Small intestine (tissue), 7 donors: Measurements from ENCODE around the gene CACNA2D2. TPM values are rescaled to one million over a fixed set of nuclear protein-coding genes. Genes with fewer than 3 reads are reported as not detected.
A peak's percentile ranks its signal among the peaks of the same experiment; 100 is the strongest.

Experiments
- DNase-seq, 2 donors: peaks; one replicate each; pipeline versions ENCODE4 v3.0.0 to v3.0.0-alpha.2; 2013
- FAIRE-seq: peaks from 2 replicates; lab custom pipeline; 2012; peaks lifted over from hg19 to GRCh38; lab: Jason Lieb, UNC
- H3K27ac ChIP-seq, 3 donors: one replicate each; pipeline ENCODE4 v1.5.1; 2013; ENCODE audit warnings: low read length in 2 of 3, mild to moderate bottlenecking in 2 of 3, control low read depth in 1 of 3, inconsistent platforms in 1 of 3, low read depth in 1 of 3, moderate library complexity in 1 of 3
- H3K27me3 ChIP-seq, 3 donors: one replicate each; pipeline ENCODE4 v1.6.1; 2013; ENCODE audit warnings: low read length in 3 of 3, inconsistent platforms in 1 of 3; ENCODE audit not compliant: control insufficient read depth in 3 of 3, insufficient read depth in 3 of 3
- H3K36me3 ChIP-seq, 3 donors: one replicate each; pipeline ENCODE4 v1.6.1; 2013; ENCODE audit warnings: low read length in 3 of 3, inconsistent platforms in 1 of 3, low read depth in 1 of 3, mild to moderate bottlenecking in 1 of 3, moderate library complexity in 1 of 3; ENCODE audit not compliant: control insufficient read depth in 3 of 3, insufficient read depth in 2 of 3
- H3K4me1 ChIP-seq, 3 donors: one replicate each; pipeline ENCODE4 v1.6.1; 2013; ENCODE audit warnings: low read length in 2 of 3, inconsistent platforms in 1 of 3, low read depth in 1 of 3, mild to moderate bottlenecking in 1 of 3, moderate library complexity in 1 of 3; ENCODE audit not compliant: control insufficient read depth in 3 of 3, insufficient read depth in 2 of 3
- H3K4me3 ChIP-seq, 3 donors: one replicate each; pipeline ENCODE4 v1.5.1; 2013; ENCODE audit warnings: low read length in 3 of 3, control low read depth in 1 of 3, inconsistent platforms in 1 of 3, low read depth in 1 of 3, mild to moderate bottlenecking in 1 of 3, moderate library complexity in 1 of 3
- H3K9me3 ChIP-seq, 2 donors: one replicate each; pipeline ENCODE4 v1.6.1; 2013; ENCODE audit warnings: low read depth in 1 of 2, low read length in 1 of 2; ENCODE audit not compliant: control insufficient read depth in 2 of 2, insufficient read depth in 1 of 2
- WGBS, 3 donors: extraction: QIAGEN DNeasy Blood & Tissue Kit; methylation state at CpG; one replicate each; pipeline ENCODE4 v1.1.7; 2013; 5-methylcytosine and 5-hydroxymethylcytosine counted together
- polyA plus RNA-seq, 4 donors: library from polyadenylated mRNA; stranded (reverse) in 3 of 4; unstranded in 1 of 4; fragments of 200-250 nt in 3 of 4; fragments of 120-200 nt in 1 of 4; gene quantifications; one replicate each; pipeline versions ENCODE4 v1.2.1 to v1.2.3, GENCODE V29; 2013
- donor health status: healthy with polysubstance abuse.
- donor health status: control.
- donor health status: control.
- donor health status: Bipolar disorder and iron deficiency.
- donor health status: healthy.

Gene CACNA2D2
- polyA plus RNA-seq, 4 donors = 0.22 to 5.3 (median 0.89) TPM

- WGBS, 3 donors = 44 to 64% (median 60%) methylated on average over 8 of the region's 8 CpGs
- Histone ChIP-seq H3K4me1 (no peaks in the 10 kb centered on the region), H3K27ac (no peak overlapping the region), H3K4me3 (no peak overlapping the region), H3K9me3 (no peaks in the 10 kb centered on the region), H3K27me3 (no peaks in the 10 kb centered on the region), H3K36me3 (no peaks in the 10 kb centered on the region)
- no peak for FAIRE-seq
- DNase-seq = peak in 1 of 2 donors; percentile 26
Measured at GRCh38 chr3:50484722-50485121, 18.7 kb downstream of the CACNA2D2 start.

GRCh38 chr3:50483374-50483773, 20.1 kb downstream of the CACNA2D2 start:
- no peak for FAIRE-seq
- H3K27ac ChIP-seq = no peak overlapping the region
- no peaks in the 10 kb centered on the region for H3K27me3 ChIP-seq
- DNase-seq = no peak
- no peak overlapping the region for H3K4me3 ChIP-seq
- no peaks in the 10 kb centered on the region for H3K4me1 ChIP-seq
- no peaks in the 10 kb centered on the region for H3K9me3 ChIP-seq
- 64 to 80% (median 74%) methylated on average over 6 of the region's 6 CpGs for WGBS, 3 donors
- H3K36me3 ChIP-seq = no peaks in the 10 kb centered on the region

GRCh38 chr3:50481992-50482391, 21.4 kb downstream of the CACNA2D2 start:
- no peak overlapping the region for H3K27ac ChIP-seq
- no peak for FAIRE-seq
- peak in 1 of 2 donors; percentile 16 for DNase-seq
- no peaks in the 10 kb centered on the region for H3K36me3 ChIP-seq
- WGBS, 3 donors = 24 to 39% (median 35%) methylated on average over 4 of the region's 4 CpGs
- no peaks in the 10 kb centered on the region for H3K4me1 ChIP-seq
- no peaks in the 10 kb centered on the region for H3K27me3 ChIP-seq
- H3K9me3 ChIP-seq = no peaks in the 10 kb centered on the region
- no peak overlapping the region for H3K4me3 ChIP-seq

GRCh38 chr3:50480471-50480870, 23.0 kb downstream of the CACNA2D2 start:
- FAIRE-seq (no peak), DNase-seq (no peak)
- WGBS, 3 donors = 40 to 47% (median 42%) methylated on average over 4 of the region's 4 CpGs
- H3K4me1 ChIP-seq = no peaks in the 10 kb centered on the region
- H3K27ac ChIP-seq = no peak overlapping the region
- no peaks in the 10 kb centered on the region for H3K9me3 ChIP-seq
- H3K36me3 ChIP-seq = no peaks in the 10 kb centered on the region
- H3K27me3 ChIP-seq = no peaks in the 10 kb centered on the region
- H3K4me3 ChIP-seq = no peak overlapping the region

GRCh38 chr3:50479523-50479922, 23.9 kb downstream of the CACNA2D2 start:
- H3K9me3 ChIP-seq = no peaks in the 10 kb centered on the region
- DNase-seq (no peak), FAIRE-seq (no peak)
- no peak overlapping the region for H3K4me3 ChIP-seq
- WGBS, 3 donors = 61 to 64% (median 62%) methylated on average over 4 of the region's 4 CpGs
- H3K27me3 ChIP-seq = no peaks in the 10 kb centered on the region
- no peak overlapping the region for H3K27ac ChIP-seq
- H3K36me3 ChIP-seq = no peaks in the 10 kb centered on the region
- H3K4me1 ChIP-seq = no peaks in the 10 kb centered on the region

- DNase-seq (no peak), FAIRE-seq (no peak)
- Histone ChIP-seq H3K9me3 (no peaks in the 10 kb centered on the region), H3K27me3 (no peaks in the 10 kb centered on the region), H3K4me1 (no peaks in the 10 kb centered on the region), H3K4me3 (no peak overlapping the region), H3K36me3 (no peaks in the 10 kb centered on the region), H3K27ac (no peak overlapping the region)
- WGBS, 3 donors = 86 to 95% (median 89%) methylated on average over 2 of the region's 2 CpGs
Measured at GRCh38 chr3:50478671-50479260, 24.7 kb downstream of the CACNA2D2 start.

- H3K36me3 ChIP-seq = no peaks in the 10 kb centered on the region
- no peaks in the 10 kb centered on the region for H3K4me1 ChIP-seq
- no peak overlapping the region for H3K27ac ChIP-seq
- FAIRE-seq (no peak), DNase-seq (no peak)
- WGBS, 3 donors = 83 to 92% (median 91%) methylated on average over 7 of the region's 7 CpGs
- no peak overlapping the region for H3K4me3 ChIP-seq
- H3K9me3 ChIP-seq = no peaks in the 10 kb centered on the region
- H3K27me3 ChIP-seq = no peaks in the 10 kb centered on the region
Measured at GRCh38 chr3:50478051-50478450, 25.4 kb downstream of the CACNA2D2 start.

GRCh38 chr3:50475348-50475747, 28.1 kb downstream of the CACNA2D2 start:
- DNase-seq (no peak), FAIRE-seq (no peak)
- Histone ChIP-seq H3K27ac (no peak overlapping the region), H3K36me3 (no peaks in the 10 kb centered on the region), H3K9me3 (no peaks in the 10 kb centered on the region), H3K4me3 (no peak overlapping the region), H3K4me1 (no peaks in the 10 kb centered on the region), H3K27me3 (no peaks in the 10 kb centered on the region)
- 85 to 87% (median 86%) methylated on average over 12 of the region's 12 CpGs for WGBS, 3 donors

- Histone ChIP-seq H3K27me3 (no peaks in the 10 kb centered on the region), H3K27ac (no peak overlapping the region), H3K36me3 (no peaks in the 10 kb centered on the region), H3K4me1 (no peaks in the 10 kb centered on the region), H3K4me3 (no peak overlapping the region), H3K9me3 (no peaks in the 10 kb centered on the region)
- DNase-seq = no peak
- 66 to 76% (median 70%) methylated on average over 6 of the region's 6 CpGs for WGBS, 3 donors
- FAIRE-seq = no peak
Measured at GRCh38 chr3:50474717-50475116, 28.7 kb downstream of the CACNA2D2 start.
